ENCODE results near the gene TDRD15. TPM values are rescaled to one million over a fixed set of nuclear protein-coding genes. Genes with fewer than 3 reads are reported as not detected.

The TDRD15 gene
- not detected in 2 replicates for total RNA-seq (2022)
- Bru-seq, nascent RNA: percentile 6 among the genes with signal in this experiment
- BruChase-seq, experiment 1, labeled RNA remaining after a 6-hour chase: not detected
- percentile 8 among the genes with signal in this experiment for BruChase-seq, experiment 2, labeled RNA remaining after a 2-hour chase
- long read RNA-seq: 0 reads

GRCh38 chr2:21123473-21124393 is at the start of gene TDRD15:
TSS of gene TDRD15 (plus strand) at chr2:21123968. CDS start at chr2:21137468, 13,500 bp downstream.
- BruUV-seq (replicated peaks): no TSS peak
- no peak for DNase-seq (ENCODE audit: unreplicated experiment)
- no peak within 1 kb of the TSS for H3K27ac Mint-ChIP-seq (ENCODE audit: low read depth, unreplicated experiment)
- H3K4me3 Mint-ChIP-seq (ENCODE audit: unreplicated experiment): no peak within 1 kb of the TSS
- TF ChIP-seq CTCF (IDR thresholded peaks at IDR 0.05; ENCODE audit: unreplicated experiment): no peak
- H3K27me3 Mint-ChIP-seq (ENCODE audit: insufficient read depth, unreplicated experiment): peaks cover 27% of the 10 kb centered on the region
- no peaks in the 10 kb centered on the region for H3K9me3 Mint-ChIP-seq (ENCODE audit: unreplicated experiment)
- intact Hi-C loops (cut with micrococcal nuclease): no loop called here
- H3K4me1 Mint-ChIP-seq (ENCODE audit: insufficient read depth, unreplicated experiment): no peaks in the 10 kb centered on the region
- H3K36me3 Mint-ChIP-seq (ENCODE audit: insufficient read depth, unreplicated experiment): no peaks in the 10 kb centered on the region
- ChIA-PET POLR2A (no interaction called here), CTCF (interaction anchor here (0.6 kb wide), 1 partner anchor 131 kb away, joined by 3 read pairs; no protein-coding TSS in a partner anchor)

DNA sequence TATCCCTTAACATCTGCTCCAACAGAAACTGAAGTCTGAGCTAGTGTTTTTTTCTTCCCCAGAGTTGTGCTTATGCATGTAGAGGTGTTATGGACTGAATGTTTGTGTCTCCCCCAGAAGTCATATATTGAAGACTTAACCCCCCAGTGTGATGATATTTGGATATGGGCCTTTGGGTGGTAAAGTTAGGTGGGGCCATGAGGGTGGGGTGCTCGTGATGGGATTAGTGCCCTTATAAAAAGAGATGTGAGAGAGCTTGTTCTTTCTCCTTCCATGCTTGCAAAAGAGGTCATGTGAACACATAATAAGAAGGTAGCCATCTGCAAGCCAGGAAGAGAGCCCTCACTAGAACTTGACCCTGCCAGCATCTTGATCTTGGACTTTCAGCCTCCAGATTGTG is 45.5 kb upstream of the TDRD15 start:
- no peak for TF ChIP-seq CTCF (IDR thresholded peaks at IDR 0.05; ENCODE audit: unreplicated experiment)
- H3K4me1 Mint-ChIP-seq (ENCODE audit: insufficient read depth, unreplicated experiment): no peaks in the 10 kb centered on the region
- BruUV-seq (replicated peaks): no TSS peak
- CTCF ChIA-PET: interaction anchor here (0.9 kb wide), 1 partner anchor 10 kb away, joined by 3 read pairs; no protein-coding TSS in a partner anchor
- H3K36me3 Mint-ChIP-seq (ENCODE audit: insufficient read depth, unreplicated experiment): no peaks in the 10 kb centered on the region
- no peaks in the 10 kb centered on the region for H3K9me3 Mint-ChIP-seq (ENCODE audit: unreplicated experiment)
- H3K27ac Mint-ChIP-seq (ENCODE audit: low read depth, unreplicated experiment): no peak overlapping the region
- no peak for DNase-seq (ENCODE audit: unreplicated experiment)
- no peaks in the 10 kb centered on the region for H3K27me3 Mint-ChIP-seq (ENCODE audit: insufficient read depth, unreplicated experiment)
- POLR2A ChIA-PET: no interaction called here
- no peak overlapping the region for H3K4me3 Mint-ChIP-seq (ENCODE audit: unreplicated experiment)
- intact Hi-C loops (cut with micrococcal nuclease): no loop called here

GRCh38 chr2:21083482-21083881 is 40.3 kb upstream of the TDRD15 start:
- Mint-ChIP-seq H3K27ac (ENCODE audit: low read depth, unreplicated experiment) (no peak overlapping the region), H3K9me3 (ENCODE audit: unreplicated experiment) (no peaks in the 10 kb centered on the region), H3K27me3 (ENCODE audit: insufficient read depth, unreplicated experiment) (peaks cover 27% of the 10 kb centered on the region), H3K36me3 (ENCODE audit: insufficient read depth, unreplicated experiment) (no peaks in the 10 kb centered on the region), H3K4me1 (ENCODE audit: insufficient read depth, unreplicated experiment) (no peaks in the 10 kb centered on the region), H3K4me3 (ENCODE audit: unreplicated experiment) (no peak overlapping the region)
- no peak for TF ChIP-seq CTCF (IDR thresholded peaks at IDR 0.05; ENCODE audit: unreplicated experiment)
- ChIA-PET CTCF (no interaction called here), POLR2A (no interaction called here)
- no TSS peak for BruUV-seq (replicated peaks)
- no peak for DNase-seq (ENCODE audit: unreplicated experiment)
- intact Hi-C loops (cut with micrococcal nuclease): no loop called here

- BruUV-seq (replicated peaks): no TSS peak
- no peak for DNase-seq (ENCODE audit: unreplicated experiment)
- ChIA-PET POLR2A (no interaction called here), CTCF (interaction anchor here (0.6 to 1.0 kb wide), 2 partner anchors 10 to 405 kb away, joined by 3 to 5 read pairs; no protein-coding TSS in a partner anchor)
- intact Hi-C loops (cut with micrococcal nuclease): no loop called here
- no peaks in the 10 kb centered on the region for H3K9me3 Mint-ChIP-seq (ENCODE audit: unreplicated experiment)
- H3K36me3 Mint-ChIP-seq (ENCODE audit: insufficient read depth, unreplicated experiment): no peaks in the 10 kb centered on the region
- peaks cover 36% of the 10 kb centered on the region for H3K27me3 Mint-ChIP-seq (ENCODE audit: insufficient read depth, unreplicated experiment)
- H3K4me3 Mint-ChIP-seq (ENCODE audit: unreplicated experiment): no peak overlapping the region
- no peaks in the 10 kb centered on the region for H3K4me1 Mint-ChIP-seq (ENCODE audit: insufficient read depth, unreplicated experiment)
- no peak for TF ChIP-seq CTCF (IDR thresholded peaks at IDR 0.05; ENCODE audit: unreplicated experiment)
- no peak overlapping the region for H3K27ac Mint-ChIP-seq (ENCODE audit: low read depth, unreplicated experiment)
Observed at GRCh38 chr2:21084401-21084800, 39.4 kb upstream of the TDRD15 start.
